Ovary (tissue), 9 donors: Measurements from ENCODE around the gene PGAP6. TPM values are rescaled to one million over a fixed set of nuclear protein-coding genes. Genes with fewer than 3 reads are reported as not detected.

Source experiments
- DNase-seq, 5 donors: peaks; one replicate each; pipeline ENCODE4 v3.0.0-alpha.2; 2019 to 2020
- H3K27ac ChIP-seq, 2 donors: fragments of 200-600 bp; one replicate each; pipeline versions ENCODE4 v1.5.1 to v1.8.0; 2019 to 2022
- H3K27me3 ChIP-seq: fragments of 200-600 bp; one replicate; pipeline ENCODE4 v1.8.0; 2022
- H3K36me3 ChIP-seq: fragments of 200-600 bp; sonication (generic); one replicate; pipeline ENCODE4 v1.5.1; 2019
- H3K4me1 ChIP-seq: one replicate; pipeline ENCODE4 v1.8.1; 2013; ENCODE audit warnings: mild to moderate bottlenecking, moderate library complexity; ENCODE audit not compliant: insufficient read depth
- H3K4me3 ChIP-seq: fragments of 200-600 bp; sonication (generic); one replicate; pipeline ENCODE4 v1.5.1; 2017
- H3K9me3 ChIP-seq, 2 donors: fragments of 200-600 bp in 1 of 2; sonication (generic) in 1 of 2; one replicate each; pipeline versions ENCODE4 v1.5.1 to v1.8.1; 2013 to 2019; ENCODE audit warnings: mild to moderate bottlenecking in 1 of 2, moderate library complexity in 1 of 2
- EP300 ChIP-seq: sonication (generic); formaldehyde crosslinking; IDR thresholded peaks from one replicate; pipeline ENCODE4 v1.6.1; 2017; ENCODE audit warnings: antibody characterized with exemption
- POLR2A ChIP-seq: fragments of 450-650 bp; IDR thresholded peaks from one replicate; pipeline ENCODE4 v1.6.1; 2017; ENCODE audit warnings: antibody characterized with exemption, mild to moderate bottlenecking, moderate library complexity
- WGBS, 3 donors: extraction: QIAGEN DNeasy Blood & Tissue Kit in 1 of 3; methylation state at CpG; one replicate each; pipeline versions ENCODE4 v1.1.5 to v1.1.7; 2013 to 2017; 5-methylcytosine and 5-hydroxymethylcytosine counted together
- intact Hi-C, 4 donors: fragments of 100-400 bp; cut with DNase I; formaldehyde crosslinking; loops; one replicate each; pipeline versions ENCODE4 v1.11.0 to v1.15.1; 2022 to 2023
- polyA plus RNA-seq, 2 donors: library from polyadenylated mRNA; stranded (reverse); fragments of 200-250 nt in 1 of 2; fragments of 350-450 nt in 1 of 2; fragmentation: Illumina TruSeq in 1 of 2; extraction: RNeasy Lipid Tissue Mini Kit (QIAGEN cat#74804) in 1 of 2; gene quantifications; one replicate each; pipeline ENCODE4 v1.2.3, GENCODE V29; 2013 to 2014
- total RNA-seq, 7 donors: library from RNA; depleted of rRNA in 2 of 7; stranded (reverse); fragments of >200 nt in 2 of 7; fragmentation: NEBNext Ultra II Directional in 3 of 7; extraction: Animal tissue kit (Norgen Biotek cat#: 25700) in 3 of 7; gene quantifications; one replicate each; pipeline versions ENCODE4 v1.1.0 to v1.2.4, GENCODE V29; 2016 to 2023
- TF ChIP-seq, protein P1 (sequence below), 3 donors: fragments of 450-650 bp in 2 of 3; fragments of 200-600 bp in 1 of 3; IDR thresholded peaks; one replicate each; pipeline versions ENCODE4 v1.5.1 to v1.8.0; 2016 to 2022; ENCODE audit warnings: antibody characterized with exemption in 3 of 3, mild to moderate bottlenecking in 1 of 3
- donor health status: DM: no; HTN: no; CAD: no; lungs with moderate emphysema.
- donor health status: DM: no; HTN: no; CAD: no.
- donor health status: Bipolar disorder and iron deficiency.
- donor health status: DM: yes; HTN: yes; CAD: no.
- donor health status: DM: no; HTN: no; CAD: no.
- donor health status: DM: yes; HTN: yes; CAD: no.

The PGAP6 gene
- total and polyA plus RNA-seq, 9 donors, result 13.0 to 39.8 (median 19.4) TPM

GRCh38 chr16:368388-369158 lies 13.2 kb downstream of the PGAP6 start:
- H3K27me3 ChIP-seq, result no peaks in the 10 kb centered on the region
- no peak for DNase-seq
- 88 to 92% (median 91%) methylated on average over 25 to 29 of the region's 29 CpGs for WGBS, 3 donors
- intact Hi-C loops, result no loop called here
- H3K9me3 ChIP-seq, result no peaks in the 10 kb centered on the region
- H3K4me1 ChIP-seq, result peaks cover 3% of the 10 kb centered on the region
- no peak overlapping the region for H3K4me3 ChIP-seq
- no peaks in the 10 kb centered on the region for H3K36me3 ChIP-seq
- H3K27ac ChIP-seq, result no peak overlapping the region
- TF ChIP-seq POLR2A (no peak), EP300 (no peak)
- TF ChIP-seq, protein P1, sequence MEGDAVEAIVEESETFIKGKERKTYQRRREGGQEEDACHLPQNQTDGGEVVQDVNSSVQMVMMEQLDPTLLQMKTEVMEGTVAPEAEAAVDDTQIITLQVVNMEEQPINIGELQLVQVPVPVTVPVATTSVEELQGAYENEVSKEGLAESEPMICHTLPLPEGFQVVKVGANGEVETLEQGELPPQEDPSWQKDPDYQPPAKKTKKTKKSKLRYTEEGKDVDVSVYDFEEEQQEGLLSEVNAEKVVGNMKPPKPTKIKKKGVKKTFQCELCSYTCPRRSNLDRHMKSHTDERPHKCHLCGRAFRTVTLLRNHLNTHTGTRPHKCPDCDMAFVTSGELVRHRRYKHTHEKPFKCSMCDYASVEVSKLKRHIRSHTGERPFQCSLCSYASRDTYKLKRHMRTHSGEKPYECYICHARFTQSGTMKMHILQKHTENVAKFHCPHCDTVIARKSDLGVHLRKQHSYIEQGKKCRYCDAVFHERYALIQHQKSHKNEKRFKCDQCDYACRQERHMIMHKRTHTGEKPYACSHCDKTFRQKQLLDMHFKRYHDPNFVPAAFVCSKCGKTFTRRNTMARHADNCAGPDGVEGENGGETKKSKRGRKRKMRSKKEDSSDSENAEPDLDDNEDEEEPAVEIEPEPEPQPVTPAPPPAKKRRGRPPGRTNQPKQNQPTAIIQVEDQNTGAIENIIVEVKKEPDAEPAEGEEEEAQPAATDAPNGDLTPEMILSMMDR (IDR thresholded peaks at IDR 0.05), result no peak

GRCh38 chr16:367333-367903 lies 14.4 kb downstream of the PGAP6 start:
- no peak overlapping the region for H3K4me3 ChIP-seq
- intact Hi-C loops, result no loop called here
- WGBS, 3 donors, result 90 to 93% (median 91%) methylated on average over 17 to 18 of the region's 18 CpGs
- no peak for DNase-seq
- H3K27ac ChIP-seq, result no peak overlapping the region
- H3K36me3 ChIP-seq, result no peaks in the 10 kb centered on the region
- H3K9me3 ChIP-seq, result no peaks in the 10 kb centered on the region
- peaks cover 3% of the 10 kb centered on the region for H3K4me1 ChIP-seq
- TF ChIP-seq, protein P1 (IDR thresholded peaks at IDR 0.05), result no peak
- TF ChIP-seq POLR2A (no peak), EP300 (no peak)
- no peaks in the 10 kb centered on the region for H3K27me3 ChIP-seq

- no peak for DNase-seq
- TF ChIP-seq, protein P1 (IDR thresholded peaks at IDR 0.05), result no peak
- intact Hi-C loops, result no loop called here
- Histone ChIP-seq H3K4me1 (peaks cover 3% of the 10 kb centered on the region), H3K27me3 (no peaks in the 10 kb centered on the region), H3K4me3 (no peak overlapping the region), H3K36me3 (no peaks in the 10 kb centered on the region), H3K27ac (no peak overlapping the region), H3K9me3 (no peaks in the 10 kb centered on the region)
- WGBS, 3 donors, result 81 to 90% (median 88%) methylated on average over 10 of the region's 10 CpGs
These were observed 15.3 kb downstream of the PGAP6 start for GRCh38 chr16:366476-366875.

DNA sequence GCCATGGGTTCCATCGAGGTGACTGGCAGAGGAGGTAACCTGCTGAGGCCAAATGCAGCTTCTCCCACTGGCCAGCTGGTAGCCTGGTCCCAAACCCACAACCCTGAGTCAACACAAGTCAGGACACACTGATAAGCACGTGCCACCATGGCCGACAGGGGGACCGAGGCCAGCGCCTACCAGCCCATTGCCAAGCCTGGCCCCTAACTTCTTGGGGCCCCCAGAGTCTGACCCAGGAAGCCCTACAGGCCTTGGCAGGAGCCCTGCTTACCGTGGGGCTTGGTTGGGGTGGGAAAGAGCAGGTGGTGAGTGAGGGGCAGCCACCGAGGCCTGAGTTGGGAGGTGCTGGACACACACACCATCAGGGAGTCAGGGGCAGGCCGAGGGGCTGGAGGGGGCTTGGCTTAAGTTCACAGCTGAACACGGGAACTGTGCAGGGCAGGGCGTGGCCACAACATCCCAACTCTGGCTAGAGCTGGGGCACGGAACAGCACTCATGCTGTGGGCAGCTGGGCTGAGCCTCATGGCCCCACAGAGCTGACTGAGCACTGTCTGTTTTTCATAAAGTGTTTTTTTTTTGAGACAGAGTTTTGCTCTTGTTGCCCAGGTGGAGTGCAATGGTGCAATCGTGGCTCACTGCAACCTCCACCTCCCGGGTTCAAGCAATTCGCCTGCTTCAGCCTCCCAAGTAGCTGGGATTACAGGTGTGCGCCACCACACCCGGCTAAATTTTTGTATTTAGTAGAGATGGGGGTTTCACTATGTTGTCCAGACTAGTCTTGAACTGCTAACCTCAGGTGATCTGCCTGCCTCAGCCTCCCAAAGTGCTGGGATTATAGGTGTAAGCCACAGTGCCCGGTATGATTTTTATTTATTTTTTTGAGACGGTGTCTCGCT lies 16.9 kb downstream of the PGAP6 start:
- Histone ChIP-seq H3K27me3 (no peaks in the 10 kb centered on the region), H3K36me3 (no peaks in the 10 kb centered on the region), H3K4me3 (no peak overlapping the region), H3K27ac (no peak overlapping the region), H3K9me3 (no peaks in the 10 kb centered on the region), H3K4me1 (peaks cover 1% of the 10 kb centered on the region)
- WGBS, 3 donors, result 44 to 58% (median 48%) methylated on average over 18 to 19 of the region's 19 CpGs
- intact Hi-C loops, result loop anchor here in 1 of 4 donors (5.0 kb wide), 1 partner anchor 258 kb away; no protein-coding TSS in a partner anchor
- DNase-seq, result no peak
- TF ChIP-seq, protein P1 (IDR thresholded peaks at IDR 0.05), result no peak
- TF ChIP-seq EP300, result no peak
- no peak for TF ChIP-seq POLR2A
